Rectal smooth muscle tissue (tissue), 1 donor: ENCODE data around the gene PRPF38A.
"Not testable (repeated sequence)": the region's sequence is repeated elsewhere in the genome, so short reads cannot be mapped to it uniquely, and the experiment has no call there.

Source experiments
- H3K27ac ChIP-seq: one replicate; pipeline ENCODE4 v1.7.0; 2013; ENCODE audit warnings: low read depth, low read length, inconsistent platforms
- H3K27me3 ChIP-seq: one replicate; pipeline ENCODE4 v1.7.0; 2013; ENCODE audit warnings: low read length; ENCODE audit not compliant: control insufficient read depth, insufficient read depth
- H3K36me3 ChIP-seq: one replicate; pipeline ENCODE4 v1.7.0; 2013; ENCODE audit warnings: low read length; ENCODE audit not compliant: control insufficient read depth, insufficient read depth
- H3K4me1 ChIP-seq: one replicate; pipeline ENCODE4 v1.7.0; 2013; ENCODE audit warnings: low read length; ENCODE audit not compliant: control insufficient read depth, insufficient read depth
- H3K4me3 ChIP-seq: one replicate; pipeline ENCODE4 v1.7.0; 2013; ENCODE audit warnings: low read length
- H3K9ac ChIP-seq: one replicate; pipeline ENCODE4 v1.7.0; 2013; ENCODE audit warnings: low read length

PRPF38A gene

GRCh38 chr1:52365746-52366516, 38.5 kb upstream of the PRPF38A start, which contains the start of gene CC2D1B:
Gene CC2D1B, minus strand, starts transcription at chr1:52366205. Its CDS starts 1,585 bp downstream, at chr1:52364620.
- H3K27me3 ChIP-seq, result no peaks in the 10 kb centered on the region
- peaks cover 18% of the 10 kb centered on the region for H3K36me3 ChIP-seq
- H3K9ac ChIP-seq, result peak within 1 kb of the TSS; percentile 43
- peak within 1 kb of the TSS; percentile 88 for H3K27ac ChIP-seq
- H3K4me1 ChIP-seq, result peaks cover 6% of the 10 kb centered on the region
- peak within 1 kb of the TSS; percentile 75 for H3K4me3 ChIP-seq

GRCh38 chr1:52366517-52366827, 37.9 kb upstream of the PRPF38A start:
- H3K27ac ChIP-seq, result peak overlapping the region; percentile 88
- peaks cover 13% of the 10 kb centered on the region for H3K36me3 ChIP-seq
- H3K4me1 ChIP-seq, result peaks cover 6% of the 10 kb centered on the region
- H3K4me3 ChIP-seq, result peak overlapping the region; percentile 75
- H3K27me3 ChIP-seq, result no peaks in the 10 kb centered on the region
- H3K9ac ChIP-seq, result no peak overlapping the region

- Histone ChIP-seq H3K4me3 (no peak overlapping the region), H3K4me1 (peaks cover 6% of the 10 kb centered on the region), H3K27me3 (no peaks in the 10 kb centered on the region), H3K36me3 (peaks cover 6% of the 10 kb centered on the region), H3K9ac (no peak overlapping the region), H3K27ac (no peak overlapping the region)
Observed at GRCh38 chr1:52367272-52367671, 37.1 kb upstream of the PRPF38A start.

- Histone ChIP-seq H3K27me3 (no peaks in the 10 kb centered on the region), H3K9ac (no peak overlapping the region), H3K36me3 (no peaks in the 10 kb centered on the region), H3K27ac (no peak overlapping the region), H3K4me1 (peaks cover 6% of the 10 kb centered on the region), H3K4me3 (peak overlapping the region; percentile 58)
Observed at GRCh38 chr1:52368383-52369172, 35.8 kb upstream of the PRPF38A start.

- H3K9ac ChIP-seq, H3K27me3 ChIP-seq, H3K4me3 ChIP-seq, H3K4me1 ChIP-seq, H3K36me3 ChIP-seq, H3K27ac ChIP-seq: not testable (repeated sequence)
Observed at GRCh38 chr1:52369851-52370250, 34.6 kb upstream of the PRPF38A start.

- Histone ChIP-seq H3K4me1 (no peaks in the 10 kb centered on the region), H3K27ac (no peak overlapping the region), H3K27me3 (no peaks in the 10 kb centered on the region), H3K9ac (no peak overlapping the region), H3K4me3 (no peak overlapping the region), H3K36me3 (no peaks in the 10 kb centered on the region)
Observed at GRCh38 chr1:52385376-52385775, 19.0 kb upstream of the PRPF38A start.

GRCh38 chr1:52386458-52386857, 17.9 kb upstream of the PRPF38A start:
- H3K36me3 ChIP-seq, result no peaks in the 10 kb centered on the region
- H3K27ac ChIP-seq, result no peak overlapping the region
- no peak overlapping the region for H3K9ac ChIP-seq
- H3K4me1 ChIP-seq, result no peaks in the 10 kb centered on the region
- H3K4me3 ChIP-seq, result no peak overlapping the region
- no peaks in the 10 kb centered on the region for H3K27me3 ChIP-seq

GRCh38 chr1:52393174-52393573, 11.2 kb upstream of the PRPF38A start:
- no peaks in the 10 kb centered on the region for H3K4me1 ChIP-seq
- H3K4me3 ChIP-seq, result no peak overlapping the region

GRCh38 chr1:52399629-52400028, 4.8 kb upstream of the PRPF38A start:
- no peak overlapping the region for H3K4me3 ChIP-seq
- no peak overlapping the region for H3K27ac ChIP-seq
- H3K36me3 ChIP-seq, result peaks cover 3% of the 10 kb centered on the region
- H3K9ac ChIP-seq, result no peak overlapping the region
- no peaks in the 10 kb centered on the region for H3K4me1 ChIP-seq
- no peaks in the 10 kb centered on the region for H3K27me3 ChIP-seq

More at GRCh38 chr1:52393174-52393573, 11.2 kb upstream of the PRPF38A start:
- Histone ChIP-seq H3K9ac (no peak overlapping the region), H3K27ac (no peak overlapping the region), H3K36me3 (peaks cover 3% of the 10 kb centered on the region), H3K27me3 (no peaks in the 10 kb centered on the region)

- H3K4me1 ChIP-seq, result no peaks in the 10 kb centered on the region
- H3K36me3 ChIP-seq, result peaks cover 3% of the 10 kb centered on the region
- no peak overlapping the region for H3K27ac ChIP-seq
- no peak overlapping the region for H3K4me3 ChIP-seq
- no peaks in the 10 kb centered on the region for H3K27me3 ChIP-seq
- H3K9ac ChIP-seq, result no peak overlapping the region
Observed at GRCh38 chr1:52400131-52400530, 4.3 kb upstream of the PRPF38A start.

- Histone ChIP-seq H3K4me1 (peaks cover 4% of the 10 kb centered on the region), H3K36me3 (no peaks in the 10 kb centered on the region), H3K27me3 (no peaks in the 10 kb centered on the region), H3K9ac (no peak overlapping the region), H3K27ac (no peak overlapping the region), H3K4me3 (peak overlapping the region; percentile 5)
Observed at GRCh38 chr1:52402860-52403240, 1.6 kb upstream of the PRPF38A start.

GRCh38 chr1:52403566-52404115, 761 bp upstream of the PRPF38A start:
- Histone ChIP-seq H3K9ac (no peak overlapping the region), H3K27ac (no peak overlapping the region), H3K4me3 (peak overlapping the region; percentile 96), H3K36me3 (peaks cover 5% of the 10 kb centered on the region), H3K4me1 (peaks cover 4% of the 10 kb centered on the region), H3K27me3 (no peaks in the 10 kb centered on the region)
